HG03066 (cell line): ENCODE measurements around the gene AGPAT3.

Experiments
- ATAC-seq: cut with Tn5 transposase; IDR thresholded peaks from one replicate; pipeline ENCODE4 v1.9.1; 2021; ENCODE audit warnings: low read depth; ENCODE audit not compliant: unreplicated experiment

Gene AGPAT3

GRCh38 chr21:43905726-43906455, 40.9 kb downstream of the AGPAT3 start:
- ATAC-seq, result no peak

- no peak for ATAC-seq
Observed at GRCh38 chr21:43906585-43907370, 41.8 kb downstream of the AGPAT3 start.

DNA sequence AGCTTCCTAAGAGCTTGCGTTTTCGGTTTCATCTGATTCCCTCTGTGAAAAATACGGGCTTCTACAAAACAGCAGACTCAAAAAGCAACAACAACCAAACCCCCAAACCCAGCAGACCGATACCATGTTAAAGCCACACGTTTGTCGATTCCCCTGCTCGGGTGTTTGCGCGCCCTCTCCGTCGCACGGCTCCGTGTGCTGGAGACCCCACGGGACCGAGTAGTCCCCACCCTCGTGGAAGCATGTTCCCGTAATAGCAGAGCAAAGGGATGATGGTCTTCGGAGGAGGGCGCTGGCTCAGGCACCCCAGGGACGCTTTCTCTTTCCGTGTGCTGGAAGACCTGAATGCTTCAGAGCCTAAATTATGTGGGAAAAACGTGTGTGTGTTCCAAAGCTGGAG, 42.7 kb downstream of the AGPAT3 start:
- no peak for ATAC-seq

- ATAC-seq, result no peak
Observed at GRCh38 chr21:43908167-43908566, 43.1 kb downstream of the AGPAT3 start.

DNA sequence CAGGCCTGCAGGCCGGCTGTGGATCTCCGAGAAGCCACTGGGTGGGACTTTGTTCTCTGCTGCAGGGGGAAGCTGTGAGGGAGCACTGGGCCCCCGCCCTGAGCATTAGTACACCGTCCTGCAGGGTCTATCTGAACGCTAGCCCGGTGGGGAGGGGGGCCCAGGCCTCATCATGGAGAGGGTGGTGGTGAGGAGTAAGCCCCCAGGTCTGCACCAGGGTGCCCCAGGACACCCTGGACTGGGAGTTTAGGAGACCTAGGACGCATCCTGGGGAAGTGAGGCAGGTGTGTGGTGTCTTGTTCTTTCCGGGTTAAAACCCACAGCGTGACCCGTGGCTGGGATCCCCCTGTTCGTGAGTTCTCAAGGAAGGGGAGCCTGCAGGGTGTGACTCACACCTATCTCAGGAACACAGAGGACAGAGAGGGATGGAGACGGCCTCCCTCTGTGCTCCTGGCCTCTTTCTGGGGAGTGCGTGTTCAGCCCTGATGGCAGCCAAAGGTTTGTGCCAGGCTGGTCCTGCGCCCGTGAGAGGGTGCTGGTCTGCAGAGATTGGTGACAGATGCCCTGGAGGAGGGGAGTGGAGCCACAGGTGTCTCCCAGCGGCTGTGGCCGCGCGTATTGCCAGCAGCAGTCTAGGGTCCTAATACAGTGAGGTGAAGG, 44.8 kb downstream of the AGPAT3 start:
- ATAC-seq, result no peak

DNA sequence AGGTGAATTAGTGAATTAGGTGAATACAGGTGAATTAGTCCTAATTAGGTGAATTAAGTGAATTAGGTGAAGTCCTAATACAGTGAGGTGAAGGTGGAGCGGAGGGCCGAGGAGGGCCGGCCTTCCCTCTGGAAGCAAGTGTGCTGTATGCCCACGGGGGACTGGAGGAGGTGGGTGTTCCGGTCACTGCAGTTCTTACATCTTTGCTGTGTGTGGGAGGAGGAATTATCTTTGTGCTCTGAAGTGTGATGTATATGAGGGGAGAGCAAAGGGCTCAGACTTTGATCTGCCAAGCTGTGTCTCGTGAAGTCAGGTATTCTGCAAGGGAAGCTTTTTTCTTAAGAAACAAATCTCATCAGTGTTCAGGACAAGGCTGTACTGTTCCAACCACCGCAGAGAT, 45.4 kb downstream of the AGPAT3 start:
- no peak for ATAC-seq

DNA sequence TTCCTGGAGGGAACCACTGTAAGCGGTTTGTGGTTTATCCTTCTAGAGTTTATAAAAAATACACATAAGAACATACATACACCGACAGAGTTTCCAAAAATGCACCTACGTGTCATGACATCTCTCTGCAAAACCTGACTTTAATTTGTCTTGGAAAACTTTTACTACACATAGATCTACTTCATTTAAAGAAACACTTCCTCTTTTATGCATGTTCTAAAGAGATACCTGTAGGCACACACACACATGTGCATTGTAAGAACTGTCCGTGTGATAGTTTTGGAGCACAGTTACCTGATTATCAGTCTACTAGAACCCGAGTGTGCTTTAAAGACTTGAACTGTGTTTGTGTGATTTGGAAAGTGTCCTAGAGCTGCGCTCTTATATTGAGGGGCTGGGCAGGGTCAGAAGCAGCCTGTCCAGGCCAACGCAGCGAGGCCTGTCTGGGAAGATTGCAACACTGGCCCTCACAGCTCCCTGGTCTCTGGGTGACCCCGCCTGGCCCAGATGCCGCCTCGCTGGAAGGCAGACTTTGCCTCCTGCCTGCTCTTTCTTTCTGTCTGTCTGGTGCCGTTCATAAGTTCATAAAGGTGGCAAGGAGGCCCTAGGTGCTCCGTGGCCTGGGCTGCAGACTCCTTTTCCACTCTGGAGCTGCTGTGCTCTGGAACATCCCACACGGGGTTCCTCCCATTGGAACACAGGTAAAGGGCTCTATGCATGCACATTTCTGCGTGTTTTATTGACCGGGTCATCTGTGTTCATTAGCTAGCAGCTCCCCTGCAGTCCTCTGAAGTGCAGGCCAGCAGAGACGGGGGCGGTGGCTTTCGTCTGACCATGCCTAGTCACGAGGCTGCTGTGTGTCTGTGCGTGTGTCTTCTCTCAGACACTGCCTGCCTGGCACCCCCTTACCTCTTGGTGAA, 46.3 kb downstream of the AGPAT3 start:
- ATAC-seq, result no peak

DNA sequence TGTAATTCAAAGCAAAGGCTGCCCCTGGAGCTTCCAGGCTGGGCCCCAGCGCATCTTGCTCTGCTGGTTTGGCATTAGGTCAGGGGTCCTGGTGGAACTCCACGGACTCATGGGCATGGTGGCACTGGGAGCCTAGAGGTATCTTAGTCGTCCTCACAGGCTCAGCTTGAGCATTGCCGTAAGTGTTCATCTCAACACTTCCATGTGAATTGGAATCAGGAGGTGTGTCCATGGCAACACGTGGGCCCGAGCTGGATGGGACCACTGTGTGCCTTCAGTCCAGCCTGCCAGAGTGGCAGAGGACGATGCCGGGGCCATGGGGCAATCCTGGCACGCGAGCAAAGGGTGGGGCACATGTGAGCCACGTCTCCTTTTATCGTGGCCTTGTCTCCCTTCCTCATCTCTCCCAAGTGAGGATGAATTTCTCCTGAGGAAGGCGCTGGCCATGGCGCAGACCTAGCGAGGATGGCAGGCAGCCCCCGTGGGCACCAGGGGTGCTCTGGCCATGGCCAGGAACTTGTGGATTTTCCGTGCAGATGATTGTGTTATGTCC, 47.0 kb downstream of the AGPAT3 start:
- no peak for ATAC-seq

DNA sequence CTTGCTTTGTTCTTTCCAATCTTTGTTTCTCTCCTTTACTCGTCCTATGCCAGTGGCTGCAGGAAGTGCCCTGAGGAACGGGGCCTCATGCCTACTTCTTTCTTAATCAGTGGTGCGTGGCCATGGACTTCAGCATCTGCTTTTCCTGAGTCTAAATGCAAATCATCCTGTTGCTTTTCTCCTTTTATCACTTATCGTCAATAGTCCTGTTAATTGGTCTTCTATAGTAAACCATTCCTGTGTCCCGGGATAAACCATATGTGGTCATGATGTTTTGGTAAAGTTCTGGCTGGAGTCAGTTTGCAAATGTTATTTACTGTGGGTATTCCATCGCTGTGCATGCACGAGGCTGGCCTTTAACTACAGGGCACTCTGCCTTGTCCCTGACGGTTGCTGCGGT, 47.5 kb downstream of the AGPAT3 start:
- ATAC-seq, result no peak

- no peak for ATAC-seq
Observed at GRCh38 chr21:43912910-43913309, 47.9 kb downstream of the AGPAT3 start.

DNA sequence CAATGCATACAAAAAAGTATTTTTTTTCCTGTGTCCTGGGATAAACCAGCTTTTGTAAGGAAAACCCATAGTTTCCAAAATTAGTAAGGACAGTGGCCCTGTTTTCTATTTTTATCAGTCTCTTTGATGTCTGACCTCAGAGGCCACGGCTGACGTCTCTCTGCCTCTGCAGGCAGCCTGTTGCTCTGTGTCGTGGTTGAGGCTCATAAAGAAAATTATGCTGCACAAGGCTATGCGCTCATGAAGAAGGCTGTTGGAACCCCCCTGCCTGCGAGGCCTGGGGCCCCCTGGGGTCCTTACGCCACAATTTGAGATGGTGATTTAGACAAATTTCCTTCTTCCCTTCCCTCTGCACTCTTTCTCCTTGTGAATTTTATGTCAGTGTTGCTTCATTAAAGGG, 48.9 kb downstream of the AGPAT3 start:
- no peak for ATAC-seq

GRCh38 chr21:43916076-43916475, 51.1 kb downstream of the AGPAT3 start:
- no peak for ATAC-seq

DNA sequence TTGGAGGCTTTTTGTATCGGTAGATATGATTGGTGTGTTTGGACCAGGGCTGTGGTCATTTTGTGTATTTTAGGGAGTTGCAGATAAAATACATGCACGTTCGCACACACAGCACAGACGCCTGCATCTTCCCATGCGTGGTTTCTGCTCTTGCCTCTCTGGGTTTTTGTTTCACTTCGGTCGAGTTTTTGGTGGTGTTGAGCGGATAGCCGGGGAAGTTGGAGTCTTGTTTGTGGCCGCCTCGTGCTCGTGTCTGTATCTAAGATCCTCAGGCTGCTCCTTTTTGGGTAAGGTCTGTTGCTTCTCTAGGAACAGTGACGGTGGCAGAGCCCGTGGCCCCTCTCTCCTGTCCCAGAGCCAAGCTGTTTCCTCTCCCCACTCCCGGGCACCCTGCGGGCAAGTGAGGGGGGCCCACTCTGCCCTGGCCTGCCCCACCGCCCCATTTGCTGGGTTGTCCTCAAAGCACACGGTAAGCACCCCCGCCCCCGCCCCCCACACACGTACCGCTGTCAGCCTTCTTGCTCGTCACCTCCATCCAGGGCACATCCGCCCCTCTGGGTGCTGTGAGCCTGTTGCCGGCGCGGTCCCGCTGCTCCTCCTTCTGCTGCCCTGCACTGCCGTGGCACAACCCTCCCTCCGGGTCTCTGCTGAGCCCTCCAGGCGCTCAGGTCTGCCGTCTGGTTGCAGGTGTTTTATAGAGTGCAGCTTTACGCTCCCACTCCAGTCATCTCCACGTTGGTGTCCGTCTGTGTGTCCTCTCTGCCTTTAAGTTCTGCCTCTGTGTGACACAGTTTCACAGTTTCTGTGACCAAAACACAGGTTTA, 51.9 kb downstream of the AGPAT3 start:
- no peak for ATAC-seq

DNA sequence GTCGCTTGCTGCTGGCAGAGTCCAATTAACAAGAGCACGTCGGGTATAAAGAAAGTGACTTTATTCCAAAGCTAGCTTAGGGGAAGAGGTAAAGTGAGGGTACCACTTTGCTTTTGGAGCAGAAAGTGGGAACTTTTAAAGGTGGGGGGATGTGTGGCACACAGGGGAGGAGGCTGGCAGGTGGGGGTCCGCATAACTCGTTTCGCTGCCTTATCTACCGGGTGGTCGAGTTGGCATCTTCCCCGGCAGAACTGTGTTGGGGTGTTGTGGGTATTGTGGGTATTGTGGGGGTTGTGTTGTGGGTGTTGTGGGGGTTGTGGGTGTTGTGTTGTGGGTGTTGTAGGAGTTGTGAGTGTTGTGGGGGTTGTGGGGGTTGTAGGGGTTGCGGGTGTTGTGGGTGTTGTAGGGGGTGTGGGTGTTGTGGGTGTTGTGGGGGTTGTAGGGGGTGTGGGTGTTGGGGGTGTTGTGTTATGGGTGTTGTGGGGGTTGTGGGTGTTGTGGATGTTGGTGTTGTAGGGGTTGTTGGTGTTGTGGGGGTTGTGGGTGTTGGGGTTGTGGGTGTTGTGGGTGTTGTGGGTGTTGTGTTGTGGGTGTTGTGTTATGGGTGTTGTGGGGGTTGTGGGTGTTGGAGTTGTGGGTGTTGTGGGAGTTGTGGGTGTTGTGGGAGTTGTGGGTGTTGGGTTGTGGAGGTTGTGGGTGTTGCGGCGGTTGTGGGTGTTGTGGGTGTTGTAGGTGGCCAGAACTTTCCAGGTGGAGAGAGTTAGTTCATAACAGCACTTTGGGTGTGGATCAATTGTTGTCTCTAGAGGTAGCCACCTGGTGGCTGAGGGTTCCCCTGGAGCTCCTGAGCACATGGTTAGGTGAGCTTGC, 52.7 kb downstream of the AGPAT3 start:
- ATAC-seq, result no peak

DNA sequence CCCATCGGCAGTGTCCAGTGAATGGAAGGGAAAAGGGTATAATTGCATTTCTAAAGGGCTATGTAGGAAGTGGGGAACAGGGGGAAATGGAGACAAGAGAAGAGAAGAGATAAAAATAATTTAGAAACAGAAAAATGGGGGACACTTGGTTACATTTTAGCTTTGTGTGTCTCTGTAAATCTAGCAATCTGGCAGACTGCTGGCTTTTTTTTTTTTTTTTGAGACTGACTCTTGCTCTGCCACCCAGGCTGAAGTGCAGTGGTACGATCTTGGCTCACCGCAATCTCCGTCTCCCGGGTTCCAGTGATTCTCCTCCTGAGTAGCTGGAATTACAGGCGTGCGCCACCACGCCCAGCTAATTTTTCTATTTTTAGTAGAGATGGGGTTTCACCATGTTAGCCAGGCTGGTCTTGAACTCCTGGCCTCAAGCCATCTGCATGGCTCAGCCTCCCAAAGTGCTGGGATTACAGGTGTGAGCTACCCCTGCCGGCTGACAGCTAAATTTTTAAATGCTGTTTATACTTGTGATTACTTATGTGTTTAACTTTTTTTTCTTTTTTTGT, 53.4 kb downstream of the AGPAT3 start:
- ATAC-seq, result no peak

DNA sequence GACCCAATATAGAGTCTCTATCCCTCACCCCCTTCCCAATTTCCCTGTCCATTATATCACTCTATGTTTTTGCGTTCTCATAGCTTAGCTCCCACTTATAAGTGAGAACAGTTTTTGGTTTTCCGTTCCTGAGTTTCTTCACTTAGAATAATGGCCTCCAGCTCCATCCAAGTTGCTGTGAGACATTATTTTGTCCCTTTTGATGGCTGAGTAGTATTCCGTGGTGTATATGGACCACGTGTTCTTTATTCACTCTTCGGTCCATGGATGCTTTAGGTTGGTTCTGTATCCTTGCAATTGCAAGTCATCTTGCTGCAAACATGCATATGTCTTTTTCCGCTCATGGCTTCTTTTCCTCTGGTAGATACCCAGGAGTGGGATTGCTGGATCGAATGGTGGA, 54.3 kb downstream of the AGPAT3 start:
- no peak for ATAC-seq

DNA sequence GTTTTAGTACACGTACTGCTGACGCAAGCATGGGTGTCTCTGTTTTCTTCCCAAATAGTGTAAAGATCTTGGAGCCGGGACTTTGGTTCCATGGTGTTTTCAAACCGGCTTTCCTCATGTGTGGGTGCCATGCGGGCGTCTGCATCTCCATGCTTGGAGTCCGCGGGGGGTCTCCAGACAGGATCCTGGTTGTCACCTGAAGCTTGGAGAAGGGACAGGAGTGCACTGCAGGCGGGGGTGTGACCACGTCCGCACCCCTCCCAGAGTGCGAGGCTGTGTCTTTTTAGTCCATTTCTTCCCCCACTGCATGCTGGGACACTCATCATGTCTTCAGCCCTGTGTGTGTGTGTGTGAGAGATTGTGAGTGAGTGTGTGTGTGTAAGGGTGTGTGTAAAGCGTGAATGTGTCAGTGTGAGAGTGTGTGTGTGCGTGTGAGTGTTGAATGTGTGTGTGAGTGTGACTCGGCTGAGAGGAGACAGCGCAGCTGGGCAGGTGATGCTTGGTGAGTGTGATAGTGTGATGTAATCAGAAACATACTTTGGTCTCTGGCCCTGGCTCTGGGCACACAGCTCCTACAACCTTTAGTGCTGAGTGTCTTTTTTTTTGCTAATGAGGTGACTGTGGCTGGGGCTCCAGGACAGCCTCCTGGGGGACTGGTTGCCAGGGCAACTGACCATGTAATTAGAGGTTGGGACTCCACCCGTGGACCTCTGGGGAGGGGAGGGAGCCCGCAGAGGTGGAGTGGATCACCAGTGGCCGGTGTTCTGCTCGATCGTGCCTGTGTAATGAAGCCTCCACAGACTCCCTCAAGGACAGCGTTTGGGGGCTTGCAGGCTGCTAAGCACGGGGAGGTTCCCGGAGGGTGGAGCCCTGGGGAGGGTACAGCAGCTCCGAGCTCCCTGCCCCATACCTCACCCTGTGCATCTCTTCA, 55.1 kb downstream of the AGPAT3 start:
- ATAC-seq, result no peak
